GM19023 (cell line): ENCODE measurements around the gene HASPIN.
A peak's percentile ranks its signal among the peaks of the same experiment; 100 is the strongest.
"Not testable (repeated sequence)": the region's sequence is repeated elsewhere in the genome, so short reads cannot be mapped to it uniquely, and the experiment has no call there.

Source experiments
- ATAC-seq: cut with Tn5 transposase; IDR thresholded peaks from one replicate; pipeline ENCODE4 v1.9.1; 2021; ENCODE audit warnings: mild to moderate bottlenecking, moderate library complexity; ENCODE audit not compliant: unreplicated experiment

HASPIN gene

GRCh38 chr17:3695723-3696411, 27.8 kb upstream of the HASPIN start, which contains the start of gene P2RX5:
P2RX5 (minus strand) TSS chr17:3696155; CDS start chr17:3696005, 150 bp downstream.
- no peak for ATAC-seq

DNA sequence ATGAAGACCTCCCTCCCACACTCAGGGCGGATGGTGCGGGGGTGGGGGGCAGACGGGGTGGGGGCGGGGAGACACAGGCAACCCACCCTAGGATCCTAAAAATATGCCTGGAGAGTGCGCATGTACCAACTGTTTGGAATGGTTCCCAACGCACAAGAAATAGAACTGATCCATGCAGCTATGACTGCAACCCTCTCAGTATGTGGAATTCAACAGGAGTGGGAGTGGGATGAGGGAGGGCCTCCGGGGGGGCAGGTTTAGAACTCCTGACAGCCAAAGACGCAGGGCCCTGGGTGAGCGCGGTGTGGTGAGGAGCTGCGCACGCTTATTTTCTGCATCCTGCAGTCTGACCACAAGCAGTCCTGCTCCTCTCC, 26.6 kb upstream of the HASPIN start:
- no peak for ATAC-seq

DNA sequence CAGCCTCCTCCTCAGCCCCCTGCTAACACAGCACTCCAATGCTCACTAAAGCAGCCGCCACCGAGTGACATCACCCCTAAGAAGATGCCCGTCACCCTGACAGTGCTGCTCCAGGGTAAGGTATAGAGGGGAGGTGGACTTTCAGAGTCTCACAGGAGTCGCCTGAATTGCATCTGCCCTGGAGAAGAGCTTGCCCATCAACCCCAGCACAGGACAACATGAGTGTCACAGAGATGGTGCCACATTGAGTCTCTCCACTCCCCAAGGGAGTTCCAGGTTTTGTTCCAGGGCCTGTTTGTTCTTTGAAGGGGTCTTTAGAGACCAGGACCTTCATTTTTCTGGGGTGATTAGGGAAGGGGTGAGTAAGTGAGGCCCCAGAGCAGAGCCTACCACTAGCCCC, 25.6 kb upstream of the HASPIN start:
- no peak for ATAC-seq

DNA sequence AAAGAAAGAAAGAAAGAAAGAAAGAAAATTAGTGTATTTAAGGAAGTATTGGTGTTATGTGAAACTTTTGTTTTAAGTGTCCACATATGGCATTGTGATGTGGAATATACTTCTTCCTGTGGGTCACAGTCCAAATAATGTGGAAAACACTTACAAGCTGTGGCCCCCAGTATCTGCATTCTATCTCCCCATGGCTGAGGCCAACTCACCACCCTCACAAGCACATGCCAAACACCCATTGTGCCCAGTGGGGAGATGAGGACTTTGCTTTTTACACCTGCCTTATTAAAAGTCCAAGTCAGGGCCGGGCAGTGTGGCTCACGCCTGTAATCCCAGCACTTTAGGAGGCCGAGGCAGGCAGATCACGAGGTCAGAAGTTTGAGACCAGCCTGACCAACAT, 23.8 kb upstream of the HASPIN start:
- no peak for ATAC-seq

DNA sequence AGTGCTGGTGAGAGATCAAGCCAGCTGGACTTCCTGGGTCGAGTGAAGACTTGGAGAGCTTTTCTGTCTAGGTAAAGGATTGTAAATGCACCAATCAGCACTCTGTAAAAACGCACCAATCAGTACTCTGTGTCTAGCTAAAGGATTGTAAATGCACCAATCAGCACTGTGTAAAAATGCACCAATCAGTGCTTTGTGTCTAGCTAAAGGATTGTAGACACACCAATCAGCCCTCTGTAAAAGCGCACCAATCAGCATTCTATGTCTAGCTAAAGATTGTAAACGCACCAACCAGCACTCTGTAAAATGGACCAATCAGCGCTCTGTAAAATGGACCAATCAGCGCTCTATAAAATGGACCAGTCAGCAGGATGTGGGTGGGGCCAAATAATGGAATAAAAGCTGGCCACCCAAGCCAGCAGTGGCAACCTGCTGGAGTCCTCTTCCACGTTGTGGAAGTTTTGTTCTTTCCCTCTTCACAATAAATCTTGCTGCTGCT, 21.6 kb upstream of the HASPIN start:
- ATAC-seq: not testable (repeated sequence)

DNA sequence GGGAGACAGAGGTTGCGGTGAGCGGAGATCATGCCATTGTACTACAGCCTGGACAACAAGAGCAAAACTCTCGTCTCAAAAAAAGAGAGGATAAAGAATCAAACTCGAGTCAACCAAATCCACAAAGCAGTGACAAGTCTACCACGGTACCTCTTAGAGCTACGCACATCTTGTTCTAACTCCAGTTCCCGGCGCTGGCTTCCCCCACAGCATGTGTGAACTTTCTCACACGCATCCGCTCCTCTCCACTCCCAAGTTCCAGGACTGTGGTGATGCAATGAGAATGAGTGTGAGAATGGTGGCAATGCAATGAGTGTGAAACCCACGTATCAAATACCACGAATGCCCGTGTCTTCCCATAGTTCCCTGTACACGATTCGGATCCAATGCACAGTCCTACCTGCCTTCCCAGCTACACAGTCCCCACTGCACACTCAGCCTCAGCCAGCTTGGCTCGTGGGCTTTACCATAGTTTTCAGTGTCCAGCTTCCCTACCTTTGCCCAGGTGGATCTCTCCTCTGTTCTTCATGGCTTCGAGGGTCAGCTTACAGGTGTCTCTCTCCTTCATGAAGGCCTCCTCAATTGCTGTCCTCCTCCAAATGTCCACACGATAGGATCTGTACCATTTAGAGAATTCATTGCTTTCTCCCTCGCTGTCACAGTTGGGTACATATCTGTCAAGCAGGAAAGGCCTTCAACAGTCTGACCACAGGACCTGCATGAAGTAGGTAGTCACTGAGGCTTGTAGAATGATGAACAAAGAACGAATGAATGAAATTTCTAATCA, 18.6 kb upstream of the HASPIN start:
- no peak for ATAC-seq

GRCh38 chr17:3705718-3705984, 18.1 kb upstream of the HASPIN start:
- ATAC-seq: not testable (repeated sequence)

DNA sequence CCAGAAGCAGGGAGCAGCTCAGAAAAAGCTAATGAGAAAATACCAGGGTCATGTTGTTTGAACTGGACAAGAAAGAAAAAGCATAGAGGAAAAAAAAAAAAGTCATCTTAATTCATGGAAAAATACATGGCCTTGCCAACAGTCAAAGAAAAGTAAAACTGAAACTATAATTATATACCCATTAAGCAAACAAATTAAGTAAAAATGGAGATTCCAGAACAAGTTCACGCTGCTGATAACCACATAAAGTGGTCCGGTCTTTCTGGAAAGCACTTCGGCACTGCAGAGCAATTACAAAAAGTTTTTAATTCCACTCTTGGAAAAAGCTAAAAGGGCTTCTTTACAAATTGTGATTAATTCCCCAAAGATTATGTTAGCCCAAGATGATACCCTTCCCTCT, 15.3 kb upstream of the HASPIN start:
- ATAC-seq: no peak

- ATAC-seq: peak; percentile 88
Measured at GRCh38 chr17:3710951-3711383, 12.7 kb upstream of the HASPIN start.

- no peak for ATAC-seq
Measured at GRCh38 chr17:3712811-3713463, 10.8 kb upstream of the HASPIN start.

GRCh38 chr17:3715296-3715695, 8.4 kb upstream of the HASPIN start:
- no peak for ATAC-seq

DNA sequence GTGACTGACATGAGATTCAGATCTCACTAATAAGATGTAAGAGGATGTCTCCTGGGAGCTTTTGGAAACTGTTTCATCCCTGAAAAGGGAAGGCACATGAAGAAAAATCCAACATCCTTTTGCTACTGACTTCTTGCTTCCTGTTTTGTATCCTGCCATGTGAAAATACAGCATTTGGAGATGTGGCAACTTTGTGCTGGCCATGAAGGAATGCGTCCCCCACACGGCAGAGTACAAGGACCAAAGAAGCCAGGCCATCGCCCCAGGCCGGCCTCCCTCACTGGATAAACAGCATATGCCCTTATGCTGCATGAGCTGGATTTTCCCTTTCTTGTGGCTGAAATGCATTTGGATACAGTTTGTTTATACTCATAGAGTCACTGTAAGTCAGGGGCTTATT, 5.5 kb upstream of the HASPIN start:
- no peak for ATAC-seq

GRCh38 chr17:3719265-3719664, 4.4 kb upstream of the HASPIN start:
- ATAC-seq: no peak

GRCh38 chr17:3722716-3723115, 987 bp upstream of the HASPIN start:
- no peak for ATAC-seq

DNA sequence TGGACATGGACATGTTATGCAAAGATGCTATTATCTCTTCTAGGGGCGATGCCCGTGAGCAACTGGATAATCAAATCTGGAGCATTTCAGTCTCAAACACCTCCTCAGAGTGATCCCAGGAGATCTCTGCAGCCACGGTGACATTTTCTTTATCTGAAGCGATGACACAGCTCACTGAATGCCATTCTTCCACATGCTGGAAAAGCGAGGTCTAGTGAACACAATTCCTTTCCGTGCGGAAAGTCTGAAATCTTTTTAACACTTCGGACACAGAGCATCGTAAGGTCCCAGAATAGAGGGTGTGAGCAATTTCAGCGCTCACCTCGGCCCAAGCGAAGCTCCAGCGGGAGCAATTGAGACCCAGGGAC, 531 bp upstream of the HASPIN start:
- no peak for ATAC-seq

- ATAC-seq: no peak
Measured at GRCh38 chr17:3724378-3725077, 825 bp downstream of the HASPIN start.

- no peak for ATAC-seq
Measured at GRCh38 chr17:3727041-3727440, 3.3 kb downstream of the HASPIN start.

DNA sequence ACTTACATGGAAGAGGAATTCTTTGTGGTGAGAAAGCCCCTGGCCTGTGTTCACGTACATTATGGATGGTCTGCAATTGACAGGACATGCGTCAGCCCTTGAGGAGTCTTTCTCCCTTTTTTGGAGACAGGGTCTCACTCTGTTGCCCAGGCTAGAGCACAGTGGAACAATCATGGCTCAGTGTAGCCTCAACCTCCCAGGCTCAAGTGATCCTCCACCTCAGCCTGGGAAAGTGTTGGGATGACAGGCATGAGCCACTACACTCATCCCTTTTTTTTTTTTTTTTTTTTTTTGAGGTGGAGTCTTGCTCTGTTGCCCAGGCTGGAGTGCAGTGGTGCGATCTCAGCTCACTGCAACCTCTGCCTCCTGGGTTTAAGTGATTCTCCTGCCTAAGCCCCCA, 4.4 kb downstream of the HASPIN start:
- ATAC-seq: not testable (repeated sequence)

GRCh38 chr17:3729881-3730280, 6.2 kb downstream of the HASPIN start:
- ATAC-seq: no peak

DNA sequence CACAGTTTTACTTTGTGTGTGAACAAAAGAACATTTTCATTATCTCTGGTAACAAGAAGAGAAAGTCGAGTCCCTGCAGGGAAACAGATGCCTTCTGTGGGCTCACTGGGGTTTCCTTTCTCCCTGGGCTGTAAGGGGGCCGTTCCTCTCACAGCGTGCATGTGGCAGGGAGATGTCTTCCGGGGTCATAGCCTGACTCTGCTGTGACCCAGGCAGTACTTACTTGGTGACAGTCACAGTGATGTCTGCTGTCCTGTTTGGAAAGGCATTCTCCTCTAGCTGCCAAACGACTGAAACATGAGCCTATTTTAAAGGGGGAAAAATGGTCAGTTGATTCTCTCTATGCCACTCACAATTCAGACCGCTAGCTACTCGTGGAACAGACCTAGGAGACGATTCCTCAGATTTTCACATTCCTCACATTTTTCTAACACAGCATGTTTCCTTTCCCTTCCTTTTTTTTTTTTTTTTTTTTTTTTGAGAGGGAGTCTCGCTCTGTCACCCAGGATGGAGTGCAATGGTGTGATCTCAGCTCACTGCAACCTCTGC, 7.3 kb downstream of the HASPIN start:
- no peak for ATAC-seq

DNA sequence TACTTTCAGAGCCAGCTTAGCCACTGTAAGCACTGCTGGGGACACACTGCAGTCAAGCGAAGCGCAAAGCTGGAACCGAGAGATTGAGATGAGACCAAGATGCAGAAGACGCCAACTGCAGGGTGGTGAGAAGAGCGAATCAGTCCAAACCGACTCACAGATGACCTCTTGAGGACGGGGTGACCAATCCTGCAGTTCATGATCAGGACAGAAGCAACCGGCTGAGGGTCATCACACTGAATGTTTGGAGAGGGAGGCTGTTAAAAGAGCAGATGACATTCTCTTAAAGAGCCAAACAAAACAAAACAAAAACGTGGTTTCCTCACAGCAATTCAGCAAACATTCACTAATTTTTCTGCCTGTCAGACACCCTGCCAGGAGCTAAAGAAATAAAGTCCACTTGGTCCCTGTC, 8.5 kb downstream of the HASPIN start:
- ATAC-seq: peak; percentile 69
